OCI-LY3 (cell line): Measurements from ENCODE around the gene TCP10L.

Source experiments
- H2AFZ ChIP-seq: fragments of 200-600, 300-600 bp; shearing (Covaris generic); 2 replicates; pipeline ENCODE4 v1.6.0; 2014; ENCODE audit warnings: antibody characterized with exemption, low read depth, low read length
- H3K27ac ChIP-seq: fragments of 200-600, 300-600 bp; sonication (generic); 2 replicates; pipeline ENCODE4 v1.5.1; 2014; ENCODE audit warnings: mild to moderate bottlenecking, low read length, moderate library complexity, mixed read lengths
- H3K27me3 ChIP-seq: fragments of 200-600, 300-600 bp; sonication (generic); 2 replicates; pipeline ENCODE4 v1.6.1; 2014; ENCODE audit warnings: low read depth, low read length, mixed read lengths
- H3K36me3 ChIP-seq: fragments of 200-600, 300-600 bp; sonication (generic); replicated peaks from 2 replicates; pipeline ENCODE3; 2014; ENCODE audit warnings: low read depth, low read length, mixed read lengths
- H3K4me1 ChIP-seq: fragments of 300-600, 200-600 bp; sonication (generic); 2 replicates; pipeline ENCODE4 v1.6.1; 2014; ENCODE audit warnings: low read length, mixed read lengths
- H3K4me2 ChIP-seq: fragments of 200-600, 300-600 bp; sonication (generic); 2 replicates; pipeline ENCODE4 v1.6.1; 2014; ENCODE audit warnings: low read length, mixed read lengths
- H3K4me3 ChIP-seq: fragments of 300-600, 200-600 bp; sonication (generic); 2 replicates; pipeline ENCODE4 v1.5.1; 2014; ENCODE audit warnings: antibody characterized with exemption, mild to moderate bottlenecking, low read length, moderate library complexity
- H3K79me2 ChIP-seq: fragments of 300-600, 200-600 bp; shearing (Covaris generic); 2 replicates; pipeline ENCODE4 v1.6.1; 2014; ENCODE audit warnings: mild to moderate bottlenecking, low read length, mixed read lengths
- H3K9ac ChIP-seq: fragments of 300-600, 200-600 bp; shearing (Covaris generic); 2 replicates; pipeline ENCODE4 v1.6.0; 2014; ENCODE audit warnings: mild to moderate bottlenecking, low read length, moderate library complexity
- H3K9me3 ChIP-seq: fragments of 200-600, 300-600 bp; shearing (Covaris generic); 2 replicates; pipeline ENCODE4 v1.6.1; 2014; ENCODE audit warnings: low read length, mixed read lengths; ENCODE audit not compliant: insufficient read depth
- H4K20me1 ChIP-seq: fragments of 200-600, 300-600 bp; sonication (generic); 2 replicates; pipeline ENCODE4 v1.6.1; 2016; ENCODE audit warnings: low read length, mixed read lengths; ENCODE audit not compliant: insufficient read depth
- EZH2phosphoT487 ChIP-seq: fragments of 200-600 bp; shearing (Covaris generic); IDR thresholded peaks from 2 replicates; pipeline ENCODE4 v1.6.1; 2018; ENCODE audit warnings: antibody characterized with exemption, mixed run types, low read depth
- TF ChIP-seq, protein P1 (sequence below): fragments of 200-600, 300-600 bp; sonication (generic); IDR thresholded peaks from 2 replicates; pipeline ENCODE4 v1.5.1; 2014; ENCODE audit warnings: antibody characterized with exemption, low read length, low read depth

The TCP10L gene

GRCh38 chr21:32549886-32550285 is 35.4 kb downstream of the TCP10L start:
- H3K36me3 ChIP-seq, result no peaks in the 10 kb centered on the region
- no peaks in the 10 kb centered on the region for H4K20me1 ChIP-seq
- H3K79me2 ChIP-seq, result no peaks in the 10 kb centered on the region
- no peak overlapping the region for H3K27ac ChIP-seq
- TF ChIP-seq, protein P1, sequence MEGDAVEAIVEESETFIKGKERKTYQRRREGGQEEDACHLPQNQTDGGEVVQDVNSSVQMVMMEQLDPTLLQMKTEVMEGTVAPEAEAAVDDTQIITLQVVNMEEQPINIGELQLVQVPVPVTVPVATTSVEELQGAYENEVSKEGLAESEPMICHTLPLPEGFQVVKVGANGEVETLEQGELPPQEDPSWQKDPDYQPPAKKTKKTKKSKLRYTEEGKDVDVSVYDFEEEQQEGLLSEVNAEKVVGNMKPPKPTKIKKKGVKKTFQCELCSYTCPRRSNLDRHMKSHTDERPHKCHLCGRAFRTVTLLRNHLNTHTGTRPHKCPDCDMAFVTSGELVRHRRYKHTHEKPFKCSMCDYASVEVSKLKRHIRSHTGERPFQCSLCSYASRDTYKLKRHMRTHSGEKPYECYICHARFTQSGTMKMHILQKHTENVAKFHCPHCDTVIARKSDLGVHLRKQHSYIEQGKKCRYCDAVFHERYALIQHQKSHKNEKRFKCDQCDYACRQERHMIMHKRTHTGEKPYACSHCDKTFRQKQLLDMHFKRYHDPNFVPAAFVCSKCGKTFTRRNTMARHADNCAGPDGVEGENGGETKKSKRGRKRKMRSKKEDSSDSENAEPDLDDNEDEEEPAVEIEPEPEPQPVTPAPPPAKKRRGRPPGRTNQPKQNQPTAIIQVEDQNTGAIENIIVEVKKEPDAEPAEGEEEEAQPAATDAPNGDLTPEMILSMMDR, result no peak
- no peak for TF ChIP-seq EZH2phosphoT487
- H3K4me1 ChIP-seq, result no peaks in the 10 kb centered on the region
- no peak overlapping the region for H2AFZ ChIP-seq
- H3K9ac ChIP-seq, result no peak overlapping the region
- H3K4me3 ChIP-seq, result no peak overlapping the region
- 0 out of 2 replicates have a peak, but pooled peaks cover 4% of the 10 kb centered on the region for H3K27me3 ChIP-seq
- H3K9me3 ChIP-seq, result no peaks in the 10 kb centered on the region
- H3K4me2 ChIP-seq, result no peak overlapping the region

GRCh38 chr21:32549440-32549839 is 35.9 kb downstream of the TCP10L start:
- TF ChIP-seq, protein P1, result no peak
- no peak for TF ChIP-seq EZH2phosphoT487
- Histone ChIP-seq H3K27me3 (0 out of 2 replicates have a peak, but pooled peaks cover 4% of the 10 kb centered on the region), H3K4me1 (no peaks in the 10 kb centered on the region), H3K9ac (no peak overlapping the region), H3K9me3 (no peaks in the 10 kb centered on the region), H3K4me2 (no peak overlapping the region), H2AFZ (no peak overlapping the region), H4K20me1 (no peaks in the 10 kb centered on the region), H3K4me3 (no peak overlapping the region), H3K36me3 (no peaks in the 10 kb centered on the region), H3K79me2 (no peaks in the 10 kb centered on the region), H3K27ac (no peak overlapping the region)

DNA sequence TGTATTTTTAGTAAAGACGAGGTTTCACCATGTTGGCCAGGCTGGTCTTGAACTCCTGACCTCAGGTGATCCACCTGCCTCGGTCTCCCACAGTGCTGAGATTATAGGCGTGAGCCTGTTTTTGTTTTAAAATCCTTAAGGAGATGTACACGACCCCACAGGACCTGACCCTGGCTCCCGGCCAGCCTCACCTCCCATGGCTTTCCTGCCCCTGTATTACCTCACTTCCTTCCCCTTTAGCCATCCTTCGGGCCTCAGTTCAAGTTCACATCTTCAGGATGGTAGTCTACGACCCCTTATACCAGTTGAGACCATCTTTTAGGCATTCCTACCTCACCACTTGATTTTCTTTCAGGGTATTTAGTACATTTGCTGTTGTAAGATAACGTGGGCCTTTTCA is 36.3 kb downstream of the TCP10L start:
- H3K9me3 ChIP-seq, result no peaks in the 10 kb centered on the region
- no peaks in the 10 kb centered on the region for H4K20me1 ChIP-seq
- no peaks in the 10 kb centered on the region for H3K4me1 ChIP-seq
- TF ChIP-seq, protein P1, result no peak
- TF ChIP-seq EZH2phosphoT487, result no peak
- no peak overlapping the region for H3K9ac ChIP-seq
- no peaks in the 10 kb centered on the region for H3K79me2 ChIP-seq
- no peak overlapping the region for H2AFZ ChIP-seq
- H3K4me2 ChIP-seq, result no peak overlapping the region
- no peaks in the 10 kb centered on the region for H3K36me3 ChIP-seq
- 0 out of 2 replicates have a peak, but pooled peaks cover 4% of the 10 kb centered on the region for H3K27me3 ChIP-seq
- H3K4me3 ChIP-seq, result no peak overlapping the region
- H3K27ac ChIP-seq, result no peak overlapping the region

- H3K27ac ChIP-seq, result no peak overlapping the region
- H3K4me1 ChIP-seq, result no peaks in the 10 kb centered on the region
- no peak overlapping the region for H3K4me3 ChIP-seq
- H3K4me2 ChIP-seq, result no peak overlapping the region
- no peak overlapping the region for H2AFZ ChIP-seq
- no peaks in the 10 kb centered on the region for H4K20me1 ChIP-seq
- H3K9me3 ChIP-seq, result no peaks in the 10 kb centered on the region
- no peaks in the 10 kb centered on the region for H3K36me3 ChIP-seq
- TF ChIP-seq, protein P1, result no peak
- no peak for TF ChIP-seq EZH2phosphoT487
- H3K27me3 ChIP-seq, result 0 out of 2 replicates have a peak, but pooled peaks cover 4% of the 10 kb centered on the region
- no peaks in the 10 kb centered on the region for H3K79me2 ChIP-seq
- H3K9ac ChIP-seq, result no peak overlapping the region
These were observed 38.3 kb downstream of the TCP10L start for GRCh38 chr21:32547018-32547417.
